ENCODE results near the gene NLE1.

DNA sequence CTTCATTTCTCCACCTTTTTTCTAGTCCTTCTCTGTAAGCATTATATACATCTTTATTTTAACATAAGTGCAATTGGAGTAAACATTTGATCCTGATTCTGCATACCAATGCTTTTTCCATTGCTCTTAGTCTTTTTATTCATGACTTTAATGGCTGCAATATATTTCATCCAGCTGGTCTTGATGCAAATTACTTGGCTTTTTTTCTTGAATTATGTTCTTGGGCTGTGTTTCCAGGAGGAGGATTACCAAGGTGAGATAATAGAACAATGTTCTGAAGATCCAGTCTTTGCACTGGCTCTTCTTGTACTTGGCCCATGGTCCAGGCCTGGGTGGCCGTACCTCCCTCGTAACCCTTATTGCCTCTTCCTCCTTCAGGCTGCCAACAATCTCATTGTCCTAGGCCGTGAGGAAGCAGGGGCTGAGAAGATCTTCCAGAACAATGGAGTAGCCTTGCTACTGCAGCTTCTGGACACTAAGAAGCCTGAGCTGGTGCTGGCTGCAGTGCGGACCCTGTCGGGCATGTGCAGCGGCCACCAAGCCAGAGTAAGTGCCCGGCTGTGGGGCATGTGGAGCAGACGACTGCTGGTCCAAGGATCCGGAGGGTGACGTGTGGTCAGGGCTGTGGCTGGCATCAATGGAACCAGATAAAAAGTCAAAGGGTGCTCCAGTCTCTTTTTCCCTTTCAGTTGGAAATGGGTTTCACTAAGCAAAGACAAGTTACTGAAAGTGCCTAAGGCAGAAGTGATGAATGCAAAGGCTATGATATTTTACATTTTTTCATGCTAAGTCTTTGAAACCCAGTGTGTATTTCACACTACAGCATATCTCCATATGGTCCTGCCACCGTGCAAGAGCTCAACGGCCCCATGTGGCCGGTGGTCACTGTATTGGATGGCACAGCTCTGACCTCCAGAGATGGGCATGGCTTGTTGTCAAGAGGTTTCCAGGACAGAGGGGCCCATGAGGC lies 12.4 kb upstream of the NLE1 start:
- TF ChIP-seq CTCF (conservative IDR thresholded peaks at IDR 0.05 in 1 of 2, IDR thresholded peaks at IDR 0.05 in 1 of 2; ENCODE audit: extremely low read depth in 1 of 2, insufficient read depth in 1 of 2, low read depth in 1 of 2, low read length in 2 of 2) (no peak), EZH2 (IDR thresholded peaks at IDR 0.05; ENCODE audit: borderline replicate concordance, low read length) (no peak)

Data from mammary epithelial cell (primary cell).